NB4 (cell line): ENCODE measurements around the gene JDP2.

ENCODE experiments used
- CTCF ChIP-seq: IDR thresholded peaks from one replicate; pipeline ENCODE4 v1.5.1; 2012; ENCODE audit warnings: low read depth, low read length
- MAX ChIP-seq: IDR thresholded peaks from 2 replicates; pipeline ENCODE4 v1.6.1; 2011; ENCODE audit warnings: low read depth, low read length
- POLR2A ChIP-seq: IDR thresholded peaks from 2 replicates; pipeline ENCODE4 v1.6.1; 2011; ENCODE audit warnings: mild to moderate bottlenecking; ENCODE audit not compliant: insufficient read length; ENCODE audit errors: extremely low read depth

- no peak for TF ChIP-seq CTCF
- no peak for TF ChIP-seq POLR2A
- no peak for TF ChIP-seq MAX
Observed at GRCh38 chr14:75521415-75522199, 93.8 kb downstream of the JDP2 start.
